Measurements from ENCODE around the gene DAPK1.

The DAPK1 gene

DNA sequence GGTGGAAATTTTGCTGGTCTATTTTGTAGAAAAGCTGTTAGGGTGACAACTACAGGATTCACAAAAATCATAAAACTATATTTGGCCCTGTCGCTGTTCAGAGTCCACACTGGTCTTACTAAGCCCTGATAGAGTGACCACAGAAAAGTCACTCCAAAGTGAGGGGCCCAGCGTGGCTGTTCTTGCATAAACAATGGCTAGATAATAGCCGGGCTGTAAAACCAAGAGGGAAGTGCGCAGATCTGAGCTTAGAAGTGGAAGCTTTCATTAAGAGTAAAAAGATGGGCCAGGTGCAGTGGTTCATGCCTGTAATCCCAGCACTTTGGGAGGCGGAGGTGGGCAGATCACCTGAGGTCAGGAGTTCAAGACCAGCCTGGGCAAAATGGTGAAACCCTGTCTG lies 212.8 kb downstream of the DAPK1 start:
- no peak overlapping the region for H3K4me3 ChIP-seq (ENCODE audit: low read length)
- no peak overlapping the region for H3K27ac ChIP-seq (ENCODE audit: low read length)
- H3K79me2 ChIP-seq (ENCODE audit: low read length): no peaks in the 10 kb centered on the region
- H3K27me3 ChIP-seq (ENCODE audit: low read depth, low read length): no peaks in the 10 kb centered on the region
- no peak overlapping the region for H2AFZ ChIP-seq (ENCODE audit: low read depth, low read length)
- no peak overlapping the region for H3K9ac ChIP-seq (ENCODE audit: low read length)
- H3K36me3 ChIP-seq (replicated peaks; ENCODE audit: low read depth, low read length): no peaks in the 10 kb centered on the region
- TF ChIP-seq CTCF (IDR thresholded peaks at IDR 0.05; ENCODE audit: low read depth, low read length) (no peak), EZH2phosphoT487 (IDR thresholded peaks at IDR 0.05; ENCODE audit: low read depth) (no peak)
- H3K9me3 ChIP-seq (ENCODE audit: insufficient read depth, low read length): no peaks in the 10 kb centered on the region
- no peak overlapping the region for H3K4me2 ChIP-seq (ENCODE audit: low read length)
- H4K20me1 ChIP-seq (ENCODE audit: insufficient read depth, low read length): no peaks in the 10 kb centered on the region
- H3K4me1 ChIP-seq (ENCODE audit: low read length): no peaks in the 10 kb centered on the region

DNA sequence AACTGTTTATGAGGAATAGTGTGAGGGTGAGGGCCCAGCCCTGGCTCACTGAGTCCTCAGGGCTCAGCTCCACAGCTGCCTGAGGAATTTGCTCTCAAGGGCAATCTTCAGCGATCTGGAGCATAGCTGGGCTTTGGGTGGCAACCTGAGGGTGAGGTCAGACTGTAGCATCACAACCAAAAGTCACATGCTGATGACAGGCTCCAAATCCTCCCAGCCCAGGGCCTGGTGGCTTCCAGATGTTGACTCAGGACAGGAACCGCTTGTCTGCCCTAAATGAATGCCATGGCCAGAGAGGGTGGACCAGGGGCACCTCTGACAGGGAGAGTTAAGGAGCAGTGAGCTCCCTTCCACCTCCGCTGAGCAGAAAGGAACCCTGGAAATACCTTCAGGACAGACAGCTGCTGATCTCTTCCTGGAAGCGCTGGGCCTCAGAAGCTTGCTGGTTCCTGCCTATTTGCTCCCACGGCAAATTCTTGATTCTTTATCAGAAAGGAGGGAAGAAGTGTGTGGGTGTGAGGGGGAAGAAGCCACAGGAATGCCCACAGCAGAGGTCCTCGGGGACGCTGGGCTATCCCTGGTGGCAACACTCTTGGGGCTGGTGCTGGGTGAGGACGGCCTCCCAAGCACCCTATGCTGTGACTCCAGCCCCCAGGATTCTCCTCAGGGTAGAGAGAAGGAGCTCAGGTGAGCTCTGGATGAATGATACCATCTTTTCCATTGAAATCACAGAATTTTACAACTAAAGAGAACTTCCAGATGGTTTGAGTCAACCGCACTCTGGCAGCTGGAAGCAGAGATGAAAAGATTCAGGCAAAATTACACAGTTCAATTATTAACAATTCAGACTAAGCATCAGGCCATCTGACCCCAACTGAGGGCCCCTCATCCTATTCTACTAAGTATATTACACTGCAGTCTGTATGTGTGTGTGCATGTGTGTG lies 214.5 kb downstream of the DAPK1 start:
- TF ChIP-seq CTCF (IDR thresholded peaks at IDR 0.05; ENCODE audit: low read depth, low read length) (no peak), EZH2phosphoT487 (IDR thresholded peaks at IDR 0.05; ENCODE audit: low read depth) (no peak)
- Histone ChIP-seq H4K20me1 (ENCODE audit: insufficient read depth, low read length) (no peaks in the 10 kb centered on the region), H3K27me3 (ENCODE audit: low read depth, low read length) (no peaks in the 10 kb centered on the region), H3K9ac (ENCODE audit: low read length) (no peak overlapping the region), H3K4me1 (ENCODE audit: low read length) (no peaks in the 10 kb centered on the region), H3K9me3 (ENCODE audit: insufficient read depth, low read length) (no peaks in the 10 kb centered on the region), H3K79me2 (ENCODE audit: low read length) (no peaks in the 10 kb centered on the region), H3K4me3 (ENCODE audit: low read length) (no peak overlapping the region), H3K27ac (ENCODE audit: low read length) (no peak overlapping the region), H3K4me2 (ENCODE audit: low read length) (no peak overlapping the region), H3K36me3 (replicated peaks; ENCODE audit: low read depth, low read length) (no peaks in the 10 kb centered on the region), H2AFZ (ENCODE audit: low read depth, low read length) (no peak overlapping the region)

- Histone ChIP-seq H3K27me3 (ENCODE audit: low read depth, low read length) (no peaks in the 10 kb centered on the region), H3K9me3 (ENCODE audit: insufficient read depth, low read length) (no peaks in the 10 kb centered on the region), H3K36me3 (replicated peaks; ENCODE audit: low read depth, low read length) (no peaks in the 10 kb centered on the region), H3K27ac (ENCODE audit: low read length) (no peak overlapping the region), H3K4me1 (ENCODE audit: low read length) (no peaks in the 10 kb centered on the region), H3K4me3 (ENCODE audit: low read length) (no peak overlapping the region), H2AFZ (ENCODE audit: low read depth, low read length) (no peak overlapping the region), H4K20me1 (ENCODE audit: insufficient read depth, low read length) (no peaks in the 10 kb centered on the region), H3K79me2 (ENCODE audit: low read length) (no peaks in the 10 kb centered on the region), H3K9ac (ENCODE audit: low read length) (no peak overlapping the region), H3K4me2 (ENCODE audit: low read length) (no peak overlapping the region)
- no peak for TF ChIP-seq EZH2phosphoT487 (IDR thresholded peaks at IDR 0.05; ENCODE audit: low read depth)
Observed at GRCh38 chr9:87712801-87713277, 215.2 kb downstream of the DAPK1 start.

- Histone ChIP-seq H2AFZ (ENCODE audit: low read depth, low read length) (no peak overlapping the region), H3K4me3 (ENCODE audit: low read length) (no peak overlapping the region), H3K9me3 (ENCODE audit: insufficient read depth, low read length) (no peaks in the 10 kb centered on the region), H3K27me3 (ENCODE audit: low read depth, low read length) (no peaks in the 10 kb centered on the region), H3K36me3 (replicated peaks; ENCODE audit: low read depth, low read length) (no peaks in the 10 kb centered on the region), H3K27ac (ENCODE audit: low read length) (no peak overlapping the region), H3K4me1 (ENCODE audit: low read length) (no peaks in the 10 kb centered on the region), H3K4me2 (ENCODE audit: low read length) (no peak overlapping the region), H4K20me1 (ENCODE audit: insufficient read depth, low read length) (no peaks in the 10 kb centered on the region), H3K9ac (ENCODE audit: low read length) (no peak overlapping the region), H3K79me2 (ENCODE audit: low read length) (no peaks in the 10 kb centered on the region)
- TF ChIP-seq CTCF (IDR thresholded peaks at IDR 0.05; ENCODE audit: low read depth, low read length) (no peak), EZH2phosphoT487 (IDR thresholded peaks at IDR 0.05; ENCODE audit: low read depth) (no peak)
Observed at GRCh38 chr9:87713278-87713987, 215.8 kb downstream of the DAPK1 start.
